Measurements from ENCODE around the gene RUFY4.

RUFY4 gene

DNA sequence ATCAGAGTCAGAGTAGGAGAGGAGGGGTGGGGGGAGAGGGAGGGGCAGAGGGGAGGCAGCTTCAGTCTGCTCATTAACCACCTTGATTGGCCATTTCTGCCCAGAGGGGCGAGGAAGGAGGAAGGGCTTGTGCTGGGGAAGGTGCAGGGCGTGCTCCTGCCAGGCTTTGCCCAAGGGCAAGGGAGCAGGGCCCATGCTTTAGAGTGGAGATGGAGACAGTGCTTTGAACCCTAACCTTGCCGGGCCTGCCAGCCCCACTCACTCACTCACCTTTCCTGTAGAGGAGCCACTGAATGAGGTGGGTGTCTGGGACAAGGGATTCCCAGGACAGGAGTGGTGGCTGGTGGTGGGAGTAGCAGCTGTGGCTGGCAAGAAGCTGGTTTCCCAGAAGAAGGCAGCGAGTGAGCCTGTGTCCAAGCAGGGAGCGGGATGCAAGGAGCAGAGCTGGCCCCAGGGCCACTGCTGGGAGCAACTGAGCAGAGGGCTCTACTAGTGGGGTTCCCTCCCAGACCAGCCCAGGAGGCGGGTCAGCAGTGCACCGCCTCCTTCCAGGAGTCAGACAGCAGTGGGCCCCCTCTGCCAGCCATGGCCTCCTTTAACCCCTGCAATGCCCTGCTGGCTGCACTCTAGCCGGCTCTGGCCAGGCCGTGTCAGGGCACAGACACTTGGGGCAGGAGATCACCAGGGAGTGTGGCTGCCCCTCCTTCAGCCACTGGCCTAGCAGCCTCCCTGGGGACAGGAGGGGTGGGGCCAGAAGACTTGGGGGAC lies 3.6 kb upstream of the RUFY4 start:
- DNase-seq: no peak

DNA sequence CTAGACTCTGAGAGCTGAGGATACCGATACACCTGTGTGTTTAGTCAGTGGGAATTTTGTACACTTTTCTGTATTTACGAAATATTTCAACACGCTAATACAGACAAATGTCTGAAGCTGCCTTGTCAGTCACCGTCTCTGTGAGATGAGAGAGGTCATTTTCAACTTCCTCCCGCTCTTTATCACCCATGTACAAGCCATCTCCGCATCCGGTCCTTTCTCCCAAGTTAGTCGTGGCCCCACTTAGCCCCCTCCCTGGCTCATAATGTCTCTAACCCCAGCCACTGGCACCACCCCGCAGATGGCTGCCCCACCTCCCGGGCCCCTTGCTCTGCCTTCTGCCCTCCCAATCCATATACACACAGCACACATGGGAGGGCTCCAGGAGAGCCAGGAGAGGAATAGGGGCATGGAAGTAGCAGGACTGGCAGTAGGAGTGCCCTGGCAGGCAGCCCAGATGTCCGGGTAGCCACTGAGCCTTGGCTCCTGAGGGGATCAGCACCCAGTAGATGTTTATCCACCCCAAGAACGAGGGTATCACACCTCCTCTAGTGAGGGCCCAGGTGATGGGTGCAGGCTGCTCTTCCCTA lies 2.0 kb upstream of the RUFY4 start:
- DNase-seq: no peak

DNA sequence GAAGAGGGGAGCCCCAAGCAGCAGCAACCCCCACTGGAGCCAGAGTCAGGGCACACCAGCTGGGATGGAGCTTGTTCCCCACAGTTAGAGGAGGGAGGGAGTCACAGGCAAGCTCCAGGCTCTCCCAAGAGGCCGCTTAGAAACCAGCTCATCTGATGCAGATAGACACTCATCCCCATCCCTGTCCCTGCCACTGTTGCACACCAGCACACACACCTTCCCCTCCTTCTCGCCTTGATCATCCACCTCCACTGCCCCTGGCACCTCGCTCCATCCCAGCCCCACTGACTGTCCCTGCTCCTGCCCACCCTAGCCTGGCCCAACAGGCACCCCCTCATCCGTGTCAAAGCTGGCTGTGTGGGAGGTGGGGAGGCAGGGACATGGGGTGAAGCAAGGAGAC lies 1.5 kb upstream of the RUFY4 start:
- no peak for DNase-seq

DNA sequence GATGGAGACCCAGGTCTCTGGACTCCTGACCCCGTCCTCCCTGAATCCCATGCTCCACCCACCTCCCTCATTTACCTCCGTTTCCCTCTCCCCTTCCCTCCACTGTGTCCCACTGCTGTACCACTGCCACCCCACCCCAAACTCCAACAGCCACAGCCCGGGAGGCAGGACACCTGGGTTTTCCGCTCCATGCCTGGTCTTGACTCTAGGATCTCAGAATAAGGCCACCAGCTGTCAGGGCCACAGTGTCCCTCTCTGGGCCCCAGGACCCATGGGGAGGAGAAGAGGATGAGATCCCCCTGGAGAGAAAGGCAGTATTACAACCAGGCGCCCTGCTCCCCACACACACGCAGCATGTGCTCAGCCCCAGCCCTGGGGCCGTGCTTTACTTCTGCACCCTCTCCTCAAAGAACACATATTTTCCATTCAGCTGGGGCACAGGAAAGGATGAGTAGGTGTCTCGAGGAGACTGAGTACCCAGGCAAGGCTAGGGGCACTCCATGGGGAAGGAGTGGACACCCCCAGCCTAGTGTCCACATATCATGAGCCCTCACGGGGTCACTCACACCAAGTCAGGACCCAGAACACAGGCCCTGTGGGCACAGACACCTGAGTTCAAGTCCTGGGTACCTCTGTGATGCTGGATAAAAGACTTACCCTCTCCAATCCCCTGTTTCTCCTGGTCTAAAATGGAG lies 700 bp downstream of the RUFY4 start:
- no peak for DNase-seq

DNA sequence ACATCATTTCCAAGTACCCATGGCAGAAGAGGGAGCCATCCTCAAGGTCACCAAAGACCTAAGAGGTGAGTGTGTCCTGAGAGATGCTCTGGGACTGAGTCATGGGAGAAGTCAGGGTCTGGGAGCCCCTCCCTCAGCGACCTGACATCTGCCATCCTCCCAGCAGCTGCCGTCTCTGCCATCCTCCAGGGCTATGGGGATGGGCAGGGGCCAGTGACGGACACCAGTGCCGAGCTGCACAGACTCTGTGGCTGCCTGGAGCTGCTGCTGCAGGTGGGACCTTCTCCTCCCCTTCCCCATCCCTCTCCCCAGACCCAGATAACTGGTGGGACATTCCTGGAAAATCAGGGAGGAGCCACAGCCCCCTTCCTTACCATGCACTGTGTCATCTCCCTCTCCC lies 1.5 kb downstream of the RUFY4 start:
- DNase-seq: no peak

DNA sequence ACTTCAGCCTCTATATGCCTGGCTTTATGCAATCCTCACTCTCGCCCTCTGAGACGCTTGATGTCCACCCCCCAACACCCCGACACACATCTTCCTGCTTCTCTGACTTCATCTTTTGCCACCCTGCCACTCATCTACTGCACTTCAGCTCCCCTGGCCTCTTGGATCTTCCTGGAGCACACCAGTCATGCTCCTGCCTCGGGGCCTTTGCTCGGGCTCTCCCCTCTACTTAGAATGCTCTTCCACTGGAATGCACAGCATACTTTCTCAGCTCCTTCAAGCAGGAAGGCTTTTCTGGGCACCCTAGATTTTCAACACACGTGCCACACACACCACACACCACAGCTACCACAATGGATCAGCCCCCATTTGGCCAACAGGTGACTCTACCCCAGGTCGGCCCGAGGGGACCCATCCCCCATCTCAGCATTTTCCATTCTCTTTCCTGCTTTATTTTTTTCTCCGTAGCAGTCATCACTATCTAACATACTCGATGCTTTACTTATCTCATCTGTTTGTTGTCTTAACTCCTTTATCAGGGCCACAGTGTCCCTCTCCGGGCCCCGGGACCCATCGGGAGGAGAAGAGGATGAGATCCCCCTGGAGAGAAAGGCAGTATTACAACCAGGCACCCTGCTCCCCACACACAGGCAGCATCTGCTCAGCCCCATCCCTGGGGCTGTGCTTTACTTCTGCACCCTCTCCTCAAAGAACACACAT lies 2.3 kb downstream of the RUFY4 start:
- no peak for DNase-seq

DNA sequence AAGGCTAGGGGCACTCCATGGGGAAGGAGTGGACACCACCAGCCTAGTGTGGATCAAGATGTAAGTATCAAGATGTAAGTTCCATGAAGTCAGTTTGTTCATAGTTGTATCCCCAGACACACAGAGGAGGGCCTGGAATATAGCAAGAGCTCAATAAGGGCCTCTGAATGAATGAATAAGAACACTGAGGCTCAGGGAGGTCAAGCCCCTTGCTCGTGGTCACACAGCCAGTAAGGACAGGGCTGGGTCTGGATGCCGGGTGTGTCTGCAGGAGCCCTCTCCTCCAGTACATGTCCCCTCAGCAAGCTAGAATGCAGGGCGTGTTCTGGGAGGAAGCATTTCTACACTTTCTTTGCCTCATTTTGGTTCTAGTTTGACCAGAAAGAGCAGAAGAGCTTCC lies 2.9 kb downstream of the RUFY4 start:
- no peak for DNase-seq

DNA sequence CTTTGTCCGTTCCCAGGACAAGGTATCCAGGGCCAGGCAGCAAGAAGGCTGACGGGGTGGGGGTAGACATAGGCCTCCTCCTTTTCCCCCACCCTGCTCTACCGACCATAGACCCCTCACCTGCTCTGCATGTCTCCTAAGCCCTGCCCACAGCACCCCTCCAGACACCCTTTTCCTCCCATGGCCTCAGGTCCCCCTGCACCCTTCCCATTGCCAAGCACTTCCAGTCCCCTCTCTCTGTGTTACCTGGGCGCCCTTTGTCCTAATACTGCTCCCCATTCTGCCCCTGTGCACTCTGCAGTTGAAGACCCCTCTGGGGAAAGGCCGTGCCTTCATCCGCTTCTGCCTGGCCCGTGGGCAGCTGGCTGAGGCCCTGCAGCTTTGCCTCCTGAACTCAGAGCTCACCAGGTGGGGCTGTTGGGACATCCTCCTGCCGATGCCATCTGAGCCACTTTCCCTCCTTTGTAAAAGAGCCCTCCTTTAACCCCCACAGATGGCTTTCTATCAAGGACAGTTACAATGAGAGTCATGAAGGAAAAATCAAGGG lies 3.5 kb downstream of the RUFY4 start:
- DNase-seq: no peak

DNA sequence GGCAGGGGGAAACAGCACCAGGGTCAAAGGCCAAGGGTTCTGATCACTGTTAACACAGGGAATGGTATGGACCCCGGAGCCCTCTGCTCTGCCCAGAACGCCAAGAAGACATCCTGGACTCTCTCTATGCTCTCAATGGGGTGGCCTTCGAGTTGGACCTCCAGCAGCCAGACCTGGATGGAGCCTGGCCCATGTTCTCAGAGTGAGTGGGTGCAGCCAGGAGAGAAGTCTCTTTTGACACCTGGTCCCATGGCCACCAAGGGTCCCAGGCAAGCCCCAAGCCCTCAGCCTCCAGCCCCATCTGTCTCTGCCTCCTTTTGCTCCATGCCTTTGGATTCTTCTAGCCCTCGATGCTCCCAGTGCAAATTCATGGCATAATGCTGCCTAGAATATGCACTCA lies 4.1 kb downstream of the RUFY4 start:
- no peak for DNase-seq

DNA sequence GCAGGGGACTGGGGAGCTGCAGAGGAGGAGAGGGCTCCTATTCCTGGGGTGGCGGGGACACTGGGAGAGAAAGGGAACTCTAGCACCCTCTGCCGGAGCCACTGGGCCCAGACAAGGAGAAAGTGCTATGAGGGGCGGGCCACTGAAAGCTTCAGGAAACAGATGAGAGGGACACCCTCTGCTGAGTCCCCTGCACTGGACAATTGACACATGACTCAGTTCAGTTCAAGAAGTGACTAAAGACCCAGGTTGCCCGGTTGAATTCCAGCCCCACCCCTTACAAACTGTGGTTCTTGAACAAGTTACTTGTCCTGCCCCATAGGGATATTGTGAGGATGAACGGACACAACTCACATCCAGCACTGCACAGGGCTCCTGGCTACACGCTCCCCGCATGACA lies 5.0 kb downstream of the RUFY4 start:
- no peak for DNase-seq

DNA sequence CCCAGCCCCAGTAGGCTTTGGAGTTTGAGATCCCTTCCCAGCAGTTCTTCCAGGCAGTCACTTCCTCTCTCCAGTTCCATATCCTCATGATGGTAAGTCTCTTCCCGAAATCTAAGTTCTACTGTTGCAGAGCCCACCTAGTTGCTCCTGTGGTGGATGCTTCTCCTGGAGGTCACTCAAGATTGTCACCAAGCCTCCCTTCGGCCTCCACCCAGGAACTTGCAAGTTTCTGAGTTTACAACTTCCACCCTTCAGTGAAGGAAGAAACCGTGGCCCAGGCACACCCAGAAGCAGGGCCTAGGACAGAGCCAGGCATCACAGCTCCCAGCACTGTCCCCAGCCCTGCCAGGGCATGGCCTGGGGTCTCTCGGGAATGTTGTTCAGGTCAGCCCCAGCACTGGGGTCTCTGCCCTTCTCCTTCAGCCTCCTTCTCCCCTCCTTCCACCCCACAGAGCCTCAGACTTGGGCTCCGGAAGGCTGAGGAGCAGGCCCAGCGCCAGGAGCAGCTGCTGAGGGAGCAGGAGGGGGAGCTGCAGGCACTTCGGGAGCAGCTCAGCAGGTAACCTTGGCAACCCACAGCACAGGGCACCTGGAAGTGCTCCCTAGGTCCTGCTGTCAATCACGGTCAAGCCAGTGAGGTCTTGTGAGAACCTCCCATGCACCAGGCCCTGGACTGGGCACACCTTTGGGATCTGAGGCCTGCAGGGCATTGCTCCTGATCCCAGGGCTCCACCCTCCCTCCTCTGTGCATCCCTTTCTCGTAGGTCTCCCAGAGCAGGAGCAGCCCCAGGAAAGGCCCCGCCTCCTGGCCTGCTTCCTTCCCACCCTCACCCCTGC lies 7.1 kb downstream of the RUFY4 start:
- DNase-seq: no peak

DNA sequence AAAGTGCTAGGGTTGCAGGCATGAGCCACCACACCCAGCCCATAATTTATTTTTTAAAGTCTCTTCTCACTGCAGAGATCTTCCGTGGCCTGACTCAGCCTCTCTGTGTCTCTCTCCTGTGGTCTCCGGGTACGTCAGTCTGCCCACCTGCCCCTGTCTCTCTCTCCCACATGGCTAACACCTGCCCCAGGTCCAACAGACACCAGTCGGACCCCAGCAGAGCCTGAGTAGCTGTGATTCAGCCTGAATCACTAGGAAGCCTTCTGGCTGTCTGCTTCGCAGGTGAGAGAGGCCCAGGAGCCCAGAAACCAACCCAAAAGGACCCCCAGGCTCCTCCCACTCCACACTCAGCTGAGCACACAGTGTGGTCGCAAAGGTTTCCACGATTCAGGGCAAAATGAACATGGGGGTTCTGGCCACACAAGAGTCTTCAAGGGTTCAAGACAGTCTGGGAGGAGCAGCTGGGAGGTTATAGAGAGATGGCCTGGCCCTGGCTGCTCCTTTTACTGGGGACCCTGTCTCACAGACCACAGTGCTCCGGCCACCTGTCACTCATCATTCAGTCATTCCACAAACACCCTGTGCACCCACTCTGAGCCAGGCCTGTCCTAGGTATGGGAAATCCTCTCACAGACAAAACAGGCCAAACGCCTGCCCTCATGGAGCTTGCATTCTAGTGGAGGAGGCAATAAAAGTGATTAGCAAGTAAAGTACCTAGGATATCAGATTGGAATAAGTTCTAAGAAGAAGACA lies 8.6 kb downstream of the RUFY4 start:
- no peak for DNase-seq

DNA sequence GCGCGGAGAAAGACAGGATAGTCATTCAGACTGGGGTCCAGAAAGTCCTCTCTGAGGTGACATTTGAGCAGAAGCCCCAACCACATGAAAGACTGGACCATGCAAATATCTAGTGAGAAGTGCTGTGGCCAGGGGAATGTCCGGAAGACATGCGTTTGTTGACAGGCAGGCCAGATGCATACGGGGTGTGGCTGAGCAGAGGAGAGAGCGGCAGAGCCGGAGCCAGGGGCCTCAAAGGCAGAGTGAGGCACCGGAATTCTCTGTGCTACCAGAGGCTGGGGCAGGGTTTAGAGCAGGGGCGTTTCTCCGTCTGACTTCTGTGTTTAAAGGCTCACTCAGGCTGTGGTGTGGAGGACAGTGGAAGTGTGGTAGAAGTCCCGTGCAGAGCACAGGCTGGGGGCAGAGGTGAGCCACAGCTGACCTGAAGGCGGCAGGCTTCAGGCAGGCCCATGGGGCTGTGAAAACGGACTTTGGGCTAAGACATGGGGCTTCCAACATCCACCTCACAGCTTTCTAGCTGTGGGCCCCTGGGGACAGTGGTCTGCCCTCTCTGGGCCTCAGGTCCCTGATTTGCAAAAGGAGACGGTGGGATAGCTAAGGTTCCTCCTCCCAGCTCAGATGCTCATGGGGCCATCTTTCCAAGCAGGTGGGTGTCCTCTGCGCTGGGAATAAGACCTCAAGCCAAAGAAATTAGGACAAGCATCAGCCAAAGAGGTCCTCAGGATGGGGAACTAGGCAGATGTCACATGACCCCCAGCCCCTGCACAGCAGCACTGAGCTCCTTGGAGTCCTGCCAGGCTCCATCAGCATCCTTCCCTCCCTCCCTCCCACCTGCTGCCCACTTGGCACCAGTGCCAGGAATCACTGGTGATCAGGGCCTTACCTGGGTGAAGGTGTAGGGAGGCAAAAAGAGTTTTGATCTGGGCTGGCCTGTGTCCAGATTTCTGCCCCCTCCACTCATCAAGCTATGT lies 11.2 kb downstream of the RUFY4 start:
- DNase-seq: no peak

DNA sequence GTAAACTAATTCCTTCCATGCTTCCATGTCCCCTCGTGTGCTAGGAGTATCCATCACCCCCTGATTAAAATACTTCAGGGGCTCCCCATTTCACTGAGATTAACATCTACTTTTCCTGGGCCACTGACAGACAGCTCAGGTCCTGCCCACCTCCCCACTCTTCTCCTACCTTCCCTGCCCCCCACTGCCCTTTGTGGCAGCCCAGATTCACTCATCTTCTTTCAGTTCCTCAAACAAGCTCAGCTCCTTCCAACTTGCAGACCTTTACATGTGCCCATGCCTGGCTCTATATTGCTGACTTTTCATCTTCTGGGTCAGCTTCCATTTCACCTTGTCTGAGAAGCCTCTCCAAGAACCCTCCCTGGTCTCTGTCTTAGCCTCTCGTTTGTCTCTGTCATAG lies 12.0 kb downstream of the RUFY4 start:
- no peak for DNase-seq

DNA sequence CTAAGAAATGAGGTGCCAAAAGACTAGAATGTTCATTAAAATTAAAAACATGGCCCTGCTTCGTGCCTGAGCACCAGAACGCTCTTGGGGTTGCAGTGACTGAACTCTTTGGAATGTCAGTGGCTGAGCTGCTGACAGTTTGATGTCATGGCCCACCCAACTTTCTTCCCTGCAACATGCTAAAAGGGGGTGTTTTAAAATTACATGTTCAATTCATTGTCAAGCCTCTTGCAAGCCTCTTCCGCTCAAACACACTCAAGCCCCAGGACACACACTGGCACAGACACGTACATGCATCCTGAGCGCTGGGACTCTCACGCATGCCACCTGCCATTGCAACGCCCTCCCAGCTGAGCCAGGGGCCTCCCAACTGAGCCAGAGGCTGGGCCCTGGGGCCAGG lies 12.6 kb downstream of the RUFY4 start:
- no peak for DNase-seq

DNA sequence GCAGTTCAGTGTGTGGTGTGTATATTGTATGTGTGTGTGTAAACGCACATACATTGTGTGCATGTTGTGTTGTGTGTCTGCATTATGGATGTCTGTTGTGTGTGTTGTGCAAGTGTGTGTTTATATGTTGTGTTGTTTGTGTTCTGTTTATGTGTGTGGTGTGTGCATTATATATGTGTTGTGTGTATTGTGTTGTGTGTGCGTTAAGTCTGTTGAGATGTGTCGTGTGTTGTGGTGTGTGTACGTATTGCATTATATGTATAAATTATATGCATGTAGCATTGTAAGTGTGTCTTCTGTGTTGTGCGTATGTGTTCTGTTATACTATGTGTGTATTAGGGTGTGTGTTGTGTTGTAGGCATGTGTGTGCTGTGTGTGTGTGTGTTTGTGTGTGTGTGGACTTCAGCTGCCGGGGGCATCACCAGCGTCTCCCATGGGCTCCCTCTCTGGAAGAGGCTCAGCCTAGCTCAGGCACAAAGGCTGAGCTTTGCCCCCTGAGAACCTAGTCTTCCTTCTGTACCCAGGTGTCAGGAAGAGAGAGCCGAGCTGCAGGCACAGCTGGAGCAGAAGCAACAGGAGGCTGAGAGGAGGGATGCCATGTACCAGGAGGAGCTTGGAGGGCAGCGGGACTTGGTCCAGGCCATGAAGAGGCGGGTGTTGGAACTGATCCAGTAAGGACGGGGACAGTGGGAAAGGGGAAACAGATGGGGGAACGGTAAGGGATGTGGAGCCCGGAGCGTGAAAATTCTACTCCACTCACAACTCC lies 13.7 kb downstream of the RUFY4 start:
- DNase-seq: no peak

DNA sequence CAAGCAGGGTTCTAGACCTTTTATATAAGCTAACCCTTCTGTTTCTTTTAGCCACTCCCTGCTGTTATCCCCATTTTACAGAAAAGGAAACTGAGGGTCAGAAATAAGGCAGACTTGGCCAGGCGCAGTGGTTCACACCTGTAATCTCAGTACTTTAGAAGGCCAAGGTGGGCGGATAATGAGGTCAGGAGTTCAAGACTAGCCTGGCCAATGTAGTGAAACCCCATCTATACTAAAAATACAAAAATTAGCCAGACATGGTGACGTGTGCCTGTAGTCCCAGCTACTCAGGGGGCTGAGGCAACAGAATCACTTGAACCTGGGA lies 14.3 kb downstream of the RUFY4 start:
- DNase-seq: no peak

DNA sequence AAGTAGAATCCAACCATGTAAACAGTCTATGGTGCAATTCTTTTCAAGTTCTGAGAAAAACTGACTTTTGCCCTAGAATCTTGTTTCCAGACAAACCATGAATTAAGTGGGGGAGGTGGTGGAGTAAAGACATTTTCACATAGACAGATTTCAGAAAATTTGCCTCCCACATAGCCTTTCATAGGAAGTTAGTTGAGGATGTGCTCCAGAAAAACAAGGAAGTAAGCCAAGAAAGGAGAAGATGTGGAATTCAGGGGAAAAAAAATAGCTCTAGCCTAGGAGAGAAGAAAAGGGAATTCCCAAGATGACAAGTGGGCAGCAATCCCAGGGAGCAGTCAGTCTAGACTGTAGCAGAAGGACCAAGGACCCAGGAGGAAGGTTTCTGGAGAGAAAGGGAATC lies 17.4 kb downstream of the RUFY4 start:
- DNase-seq: no peak

DNA sequence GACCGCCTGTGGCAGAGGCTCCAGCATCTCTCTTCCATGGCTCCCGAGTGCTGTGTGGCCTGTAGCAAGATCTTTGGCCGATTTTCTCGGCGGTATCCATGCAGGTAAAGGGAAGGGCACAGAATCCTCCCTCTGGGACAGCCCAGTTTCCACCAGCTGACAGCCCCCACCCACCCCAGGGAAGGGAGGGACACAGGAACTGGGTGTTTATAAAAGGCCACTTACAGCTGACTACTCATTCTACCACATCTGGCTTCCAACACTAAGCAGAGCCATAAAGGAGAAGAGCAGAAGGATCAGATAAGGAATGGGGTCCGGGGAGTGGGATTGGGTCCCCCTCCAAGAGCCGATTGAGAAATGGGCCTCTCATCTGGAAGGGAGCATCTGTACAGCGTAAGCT lies 20.2 kb downstream of the RUFY4 start:
- no peak for DNase-seq

DNA sequence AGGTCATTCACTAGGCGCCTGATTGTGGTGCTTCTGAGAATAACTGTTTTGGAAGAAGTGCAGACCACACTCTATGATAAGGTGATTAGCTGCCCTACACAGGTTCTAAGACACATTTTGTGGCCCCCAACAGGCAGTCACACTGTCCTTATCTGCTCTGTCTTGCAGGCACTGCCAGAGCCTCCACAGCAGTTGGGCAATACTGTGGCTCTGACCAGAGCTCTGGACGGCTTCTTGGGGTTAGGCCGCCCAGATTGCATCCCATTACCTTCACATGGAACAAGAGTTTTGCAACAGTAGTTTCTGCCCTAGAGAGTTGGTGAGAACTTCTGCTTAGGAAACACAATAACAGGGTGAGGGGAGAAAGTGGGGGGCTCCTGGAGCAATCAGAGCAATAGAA lies 22.7 kb downstream of the RUFY4 start:
- no peak for DNase-seq
